T-helper 2 cell treated with Interferon-gamma antibody and Interleukin-4, amounts not matched to agents 100 ng/mL and 5 ng/mL, for 36 hours (primary cell): ENCODE data around the gene SLC25A18. TPM values are rescaled to one million over a fixed set of nuclear protein-coding genes. Genes with fewer than 3 reads are reported as not detected.

Source experiments
- intact Hi-C: fragments of 100-400 bp; cut with micrococcal nuclease; formaldehyde crosslinking; loops from one replicate; pipeline ENCODE4 v1.15.1; 2023
- total RNA-seq: library from RNA; stranded (reverse); gene quantifications from 2 replicates; pipeline ENCODE4 v1.2.3, GENCODE V29; 2022

SLC25A18 gene
- total RNA-seq, 1 donor from 2014 or later = not detected

DNA sequence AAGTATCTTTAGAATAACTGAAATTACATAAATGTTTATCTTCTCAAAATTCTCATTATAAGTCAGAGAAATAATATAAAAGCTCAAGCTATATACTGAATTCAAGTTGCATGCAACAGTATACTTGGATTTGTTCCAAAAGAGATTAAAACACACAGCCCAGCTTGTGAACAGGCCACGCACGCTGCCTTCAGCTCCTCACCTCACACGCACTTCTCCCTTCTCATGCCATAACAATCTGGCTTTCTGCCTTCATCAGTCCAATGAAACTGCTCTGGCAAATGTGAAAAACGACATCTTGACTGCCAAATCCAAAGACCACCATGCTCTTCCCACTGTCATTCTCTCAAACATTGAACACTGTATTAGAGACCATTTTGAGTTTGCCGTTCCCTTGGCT is 43.2 kb downstream of the SLC25A18 start:
- intact Hi-C loops = no loop called here

DNA sequence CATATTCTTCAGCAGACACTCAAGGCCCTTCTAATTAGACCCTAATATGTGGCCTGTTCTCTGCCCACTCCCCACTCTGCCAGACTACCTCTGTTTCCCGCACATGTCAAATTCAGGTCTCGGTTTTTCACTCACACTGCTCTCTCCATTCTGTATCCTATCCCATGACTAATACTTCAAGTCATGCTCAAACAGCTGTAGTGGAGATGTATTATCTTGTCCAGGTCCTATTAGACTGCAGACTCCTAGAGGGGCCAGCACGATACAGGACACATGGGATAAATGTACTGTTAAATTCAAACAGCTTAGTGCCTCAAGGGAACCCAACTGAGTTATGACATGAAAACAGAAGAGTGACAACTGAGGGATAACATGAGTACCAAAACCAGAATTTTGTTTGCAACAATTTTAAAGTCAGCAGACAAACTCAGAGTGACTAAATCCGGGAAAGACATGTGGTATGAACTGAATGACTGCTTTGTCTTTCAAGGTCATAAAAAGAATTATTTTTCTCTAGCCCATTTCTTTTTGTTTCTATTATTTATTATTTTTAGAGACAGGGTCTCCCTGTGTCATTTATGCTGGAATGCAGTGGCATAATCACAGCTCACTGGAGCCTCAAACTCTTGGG is 44.7 kb downstream of the SLC25A18 start:
- intact Hi-C loops = no loop called here

- intact Hi-C loops = no loop called here
These were observed 48.8 kb downstream of the SLC25A18 start for GRCh38 chr22:17612057-17612456.

GRCh38 chr22:17613280-17613679 is 50.0 kb downstream of the SLC25A18 start:
- intact Hi-C loops = no loop called here

GRCh38 chr22:17627961-17628405 is 64.7 kb downstream of the SLC25A18 start:
- intact Hi-C loops = loop anchor here (1.0 to 10.0 kb wide), 5 partner anchors 10 to 543 kb away; partner anchors contain the start of genes ADA2, BCL2L13, HDHD5 and PEX26

DNA sequence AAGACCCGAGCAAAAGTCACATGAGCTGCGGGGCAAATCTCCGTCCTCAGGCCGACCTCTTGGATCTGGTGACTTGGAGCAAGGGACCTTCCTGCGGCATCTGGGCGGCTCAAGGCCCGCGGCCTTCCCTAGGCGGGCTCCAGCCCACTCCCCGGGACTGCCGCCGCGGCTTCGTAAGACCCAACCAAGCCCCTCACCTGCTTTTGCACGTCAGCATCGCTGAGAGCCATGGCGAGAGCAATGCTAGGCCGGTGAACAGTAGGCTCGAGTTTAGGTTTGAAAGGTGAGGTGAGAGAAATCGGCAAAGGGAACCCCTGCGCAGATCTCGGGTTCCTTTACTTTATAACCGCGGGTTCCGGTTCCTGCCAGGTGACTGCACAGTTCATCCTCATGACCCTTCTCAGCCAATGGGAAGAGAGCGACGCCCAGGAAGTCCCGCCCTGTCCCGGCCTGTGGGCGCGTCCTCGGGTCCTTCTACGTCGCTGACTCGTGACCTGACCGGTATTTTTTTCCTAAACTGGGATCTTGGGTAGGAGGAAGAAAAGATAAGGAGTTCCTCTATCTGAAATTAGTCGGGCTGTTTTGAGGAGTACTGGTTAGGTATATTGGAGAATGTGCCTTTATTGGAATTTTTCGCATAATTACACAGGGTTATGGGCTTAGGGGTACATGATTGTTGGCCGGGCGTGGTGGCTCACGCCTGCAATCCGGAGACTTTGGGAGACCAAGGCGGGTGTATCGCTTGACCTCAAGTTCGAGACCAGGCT is 65.3 kb downstream of the SLC25A18 start, which contains the start of gene ATP6V1E1:
Gene ATP6V1E1, minus strand, starts transcription at position 344 of the 767 bp plus-strand sequence. Its CDS starts 114 bp downstream, at position 230.
- intact Hi-C loops = loop anchor here (1.0 to 10.0 kb wide), 5 partner anchors 10 to 543 kb away; partner anchors contain the start of genes ADA2, BCL2L13, HDHD5 and PEX26

GRCh38 chr22:17629173-17629489 is 65.8 kb downstream of the SLC25A18 start:
- intact Hi-C loops = loop anchor here (2.0 to 10.0 kb wide), 3 partner anchors 414 to 472 kb away; partner anchors contain the start of genes ADA2, HDHD5 and PEX26

DNA sequence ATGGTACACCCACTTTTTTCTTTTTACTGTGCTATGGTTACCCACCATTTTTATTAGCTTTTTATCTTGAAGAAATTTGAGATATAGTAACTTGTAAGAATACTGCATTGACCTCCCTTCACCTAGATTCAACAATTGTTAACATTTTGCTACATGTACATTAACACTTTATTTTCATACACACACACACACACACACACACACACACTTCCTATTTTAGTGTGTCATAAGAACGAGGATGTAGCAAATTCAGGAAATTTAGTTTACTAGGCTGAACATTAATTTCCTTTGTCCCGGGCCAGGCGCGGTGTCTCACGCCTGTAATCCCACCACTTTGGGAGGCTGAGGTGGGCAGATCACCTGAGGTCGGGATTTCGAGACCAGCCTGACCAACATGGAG is 66.3 kb downstream of the SLC25A18 start:
- intact Hi-C loops = loop anchor here (2.0 to 10.0 kb wide), 3 partner anchors 415 to 472 kb away; partner anchors contain the start of genes ADA2, HDHD5 and PEX26

DNA sequence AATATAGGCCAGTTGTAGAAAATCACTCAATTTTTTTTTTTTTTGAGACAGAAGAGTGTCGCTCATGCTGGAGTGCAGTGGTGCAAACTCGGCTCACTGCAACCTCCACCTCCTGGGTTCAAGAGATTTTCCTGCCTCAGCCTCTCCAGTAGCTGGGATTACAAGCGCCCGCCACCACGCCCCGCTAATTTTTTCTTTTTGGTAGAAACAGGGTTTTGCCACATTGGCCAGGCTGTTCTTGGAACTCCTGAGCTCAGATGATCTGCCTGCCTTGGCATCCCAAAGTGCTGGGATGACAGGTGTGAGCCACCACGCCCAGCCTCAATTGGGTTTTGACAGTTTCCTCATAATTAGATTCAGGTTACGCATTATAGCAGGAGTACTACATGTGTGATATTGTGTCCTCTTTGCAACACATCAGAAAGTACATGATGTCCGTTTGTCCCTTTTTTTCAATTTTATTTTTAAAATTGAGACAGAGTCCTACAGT is 67.8 kb downstream of the SLC25A18 start:
- intact Hi-C loops = no loop called here

DNA sequence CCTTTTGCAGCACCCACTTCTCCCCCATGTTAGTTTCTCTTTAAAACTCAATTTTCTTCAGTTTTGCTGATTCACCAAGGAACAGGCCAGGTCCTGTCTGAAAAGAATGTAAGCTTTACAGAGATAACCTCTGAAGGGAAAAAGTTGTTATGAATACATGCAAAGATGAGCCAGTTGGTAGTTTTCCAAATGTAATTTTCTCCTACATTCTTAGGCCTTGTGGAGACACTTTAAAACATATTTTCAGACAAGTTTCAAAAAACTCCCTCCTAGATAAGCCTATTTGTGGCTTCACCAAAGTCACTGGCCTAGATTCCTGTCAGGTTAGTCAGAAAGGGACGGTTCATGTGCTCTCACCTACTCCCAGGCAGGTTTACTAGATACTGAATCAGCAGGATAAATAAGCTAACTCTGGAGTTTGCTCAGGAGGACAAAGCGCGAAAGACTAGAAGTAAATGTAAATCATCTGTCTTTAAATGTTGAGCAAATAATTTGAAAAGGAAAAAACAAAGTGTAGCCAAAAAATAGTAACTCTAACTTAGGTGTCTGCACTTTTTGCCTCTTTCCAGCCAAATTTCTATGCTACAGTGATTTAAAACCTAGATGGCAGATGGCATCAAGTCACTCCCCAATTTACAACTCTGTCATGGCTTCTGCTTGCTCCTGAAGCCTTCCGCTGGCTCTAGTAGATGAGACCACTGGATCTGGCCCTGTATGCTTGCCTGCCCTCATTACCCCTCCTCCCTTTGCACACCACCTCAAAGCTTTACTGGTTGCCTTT is 70.1 kb downstream of the SLC25A18 start:
- intact Hi-C loops = no loop called here

GRCh38 chr22:17633998-17634323 is 70.7 kb downstream of the SLC25A18 start:
- intact Hi-C loops = no loop called here

GRCh38 chr22:17634696-17635095 is 71.4 kb downstream of the SLC25A18 start:
- intact Hi-C loops = loop anchor here (5.0 kb wide), 2 partner anchors 397 to 462 kb away; no protein-coding TSS in a partner anchor

- intact Hi-C loops = loop anchor here (5.0 kb wide), 2 partner anchors 400 to 465 kb away; no protein-coding TSS in a partner anchor
These were observed 73.6 kb downstream of the SLC25A18 start for GRCh38 chr22:17636850-17637249.

DNA sequence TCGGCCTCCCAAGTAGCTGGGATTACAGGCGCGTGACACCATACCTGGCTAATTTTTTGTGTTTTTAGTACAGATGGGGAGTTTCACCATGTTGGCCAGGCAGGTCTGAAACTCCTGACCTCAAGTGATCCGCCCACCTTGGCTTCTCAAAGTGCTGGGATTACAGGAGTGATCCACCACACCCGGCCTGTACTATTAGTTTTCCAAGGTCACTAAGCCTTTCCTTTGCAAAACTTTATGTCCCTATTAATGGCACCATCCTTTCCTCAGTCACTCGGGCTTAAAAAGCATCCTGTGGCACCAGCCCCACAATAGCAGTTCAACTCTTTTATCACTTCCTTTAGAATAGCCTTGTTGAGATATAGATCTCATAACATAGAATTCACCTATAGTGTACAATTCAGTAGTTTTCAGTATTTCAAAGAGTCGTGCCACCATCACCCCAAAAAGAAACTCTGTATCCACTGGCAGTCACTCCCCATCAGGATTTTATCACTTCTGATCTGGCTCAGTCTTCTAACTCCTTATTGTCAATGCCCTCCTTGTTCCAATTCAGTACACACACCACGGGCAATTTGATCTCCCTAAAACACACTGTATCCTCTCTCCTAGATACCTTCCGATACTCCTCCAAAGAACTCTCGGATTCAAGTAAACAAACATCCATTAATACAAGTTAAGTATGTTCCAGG is 74.3 kb downstream of the SLC25A18 start:
- intact Hi-C loops = loop anchor here (1.0 to 5.0 kb wide), 5 partner anchors 9 to 465 kb away; partner anchors contain the start of genes ATP6V1E1 and PEX26

- intact Hi-C loops = loop anchor here (1.0 to 5.0 kb wide), 5 partner anchors 10 to 466 kb away; partner anchors contain the start of genes ATP6V1E1 and PEX26
These were observed 74.8 kb downstream of the SLC25A18 start for GRCh38 chr22:17638182-17638431.

- intact Hi-C loops = loop anchor here (1.0 to 5.0 kb wide), 5 partner anchors 10 to 466 kb away; partner anchors contain the start of genes ATP6V1E1 and PEX26
These were observed 75.3 kb downstream of the SLC25A18 start, which contains the start of gene BCL2L13 for GRCh38 chr22:17638432-17639246. Gene BCL2L13, plus strand, starts transcription at chr22:17638757. Its CDS starts 16,955 bp downstream, at chr22:17655712.

DNA sequence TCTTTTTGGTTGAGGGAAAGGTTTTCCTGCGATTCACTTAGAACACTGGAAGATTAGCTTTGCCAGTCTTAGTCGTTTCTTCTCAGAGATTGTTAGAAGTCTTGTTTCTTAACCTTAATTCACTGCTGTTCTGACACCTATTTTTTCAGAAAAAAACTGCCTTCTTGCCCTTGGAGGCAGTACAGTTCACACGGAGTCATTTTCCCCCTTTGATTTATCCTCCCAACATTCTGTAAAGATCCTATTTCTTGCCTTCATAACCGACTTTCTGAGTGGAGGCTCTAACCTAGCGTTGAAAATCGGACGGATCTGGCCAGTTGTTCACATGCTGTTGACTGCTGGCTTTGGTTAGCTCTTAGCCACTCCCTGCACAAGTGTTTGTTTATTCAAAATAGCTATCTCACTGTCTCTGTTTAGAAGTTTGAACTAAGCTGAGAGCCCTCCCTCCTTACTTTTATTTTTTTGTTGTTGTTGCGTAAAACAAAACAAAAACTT is 76.0 kb downstream of the SLC25A18 start:
- intact Hi-C loops = loop anchor here (2.0 to 5.0 kb wide), 3 partner anchors 402 to 467 kb away; partner anchors contain the start of gene PEX26
